Lower leg skin (tissue), 3 donors: Measurements from ENCODE around the gene BEND5.

ENCODE experiments used
- POLR2A ChIP-seq, 2 donors: fragments of 450-650 bp; IDR thresholded peaks; one replicate each; pipeline ENCODE4 v1.6.1; 2016 to 2017; ENCODE audit warnings: antibody characterized with exemption in 2 of 2, mild to moderate bottlenecking in 1 of 2, moderate library complexity in 1 of 2
- TF ChIP-seq, protein P1 (sequence below), 3 donors: fragments of 450-650 bp; IDR thresholded peaks; one replicate each; pipeline ENCODE4 v1.5.1; 2016; ENCODE audit warnings: antibody characterized with exemption in 3 of 3, mild to moderate bottlenecking in 3 of 3, moderate library complexity in 2 of 3

DNA sequence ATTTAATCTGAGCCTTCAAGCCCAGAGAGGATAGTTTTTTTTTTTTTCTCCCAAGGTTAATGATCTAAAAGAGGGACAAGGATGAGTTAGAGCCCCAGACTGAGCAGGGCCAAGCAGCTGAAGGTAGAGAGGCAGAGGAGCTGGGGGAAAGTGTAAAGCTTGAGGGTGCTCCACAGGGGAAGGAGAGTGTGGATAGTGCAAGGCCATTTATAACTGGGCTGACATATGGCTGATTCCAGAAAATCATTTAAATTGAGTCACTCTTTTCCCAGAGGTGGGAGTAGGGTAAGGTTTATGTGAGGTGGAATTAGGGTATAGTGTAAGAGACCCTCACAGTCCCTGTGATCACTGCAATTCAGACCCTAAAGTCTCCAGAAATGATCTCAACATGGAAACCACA, 55.8 kb downstream of the BEND5 start:
- TF ChIP-seq, protein P1, sequence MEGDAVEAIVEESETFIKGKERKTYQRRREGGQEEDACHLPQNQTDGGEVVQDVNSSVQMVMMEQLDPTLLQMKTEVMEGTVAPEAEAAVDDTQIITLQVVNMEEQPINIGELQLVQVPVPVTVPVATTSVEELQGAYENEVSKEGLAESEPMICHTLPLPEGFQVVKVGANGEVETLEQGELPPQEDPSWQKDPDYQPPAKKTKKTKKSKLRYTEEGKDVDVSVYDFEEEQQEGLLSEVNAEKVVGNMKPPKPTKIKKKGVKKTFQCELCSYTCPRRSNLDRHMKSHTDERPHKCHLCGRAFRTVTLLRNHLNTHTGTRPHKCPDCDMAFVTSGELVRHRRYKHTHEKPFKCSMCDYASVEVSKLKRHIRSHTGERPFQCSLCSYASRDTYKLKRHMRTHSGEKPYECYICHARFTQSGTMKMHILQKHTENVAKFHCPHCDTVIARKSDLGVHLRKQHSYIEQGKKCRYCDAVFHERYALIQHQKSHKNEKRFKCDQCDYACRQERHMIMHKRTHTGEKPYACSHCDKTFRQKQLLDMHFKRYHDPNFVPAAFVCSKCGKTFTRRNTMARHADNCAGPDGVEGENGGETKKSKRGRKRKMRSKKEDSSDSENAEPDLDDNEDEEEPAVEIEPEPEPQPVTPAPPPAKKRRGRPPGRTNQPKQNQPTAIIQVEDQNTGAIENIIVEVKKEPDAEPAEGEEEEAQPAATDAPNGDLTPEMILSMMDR (IDR thresholded peaks at IDR 0.05), result no peak
- TF ChIP-seq POLR2A (IDR thresholded peaks at IDR 0.05), result no peak
